K562 (cell line): ENCODE measurements around the gene IL1B. TPM values are rescaled to one million over a fixed set of nuclear protein-coding genes. Genes with fewer than 3 reads are reported as not detected.

Source experiments
- ATAC-seq: fragments of 200-7000 bp; cut with Tn5 transposase; 3 replicates; pipeline ENCODE4 v1.9.1; 2020; ENCODE audit warnings: moderate library complexity
- BruUV-seq: library from RNA; stranded (reverse); fragments of 400-500 nt; replicated peaks from 2 replicates; lab custom pipeline; 2021; lab: Mats Ljungman, UMichigan
- CTCF ChIA-PET: fragments of 300-600 bp; formaldehyde crosslinking; extraction: SDS; loops from one replicate; lab custom pipeline; 2021; ENCODE audit warnings: low intra/inter-chr PET ratio; lab: Yijun Ruan, JAX
- POLR2A ChIA-PET: fragments of 300-600, 350-650 bp; sonication (Branson Sonifier 250); formaldehyde crosslinking; extraction: SDS; loops from one replicate; lab custom pipeline; 2021; ENCODE audit warnings: antibody characterized with exemption, inconsistent platforms; lab: Yijun Ruan, JAX
- DNase-seq, 4 experiments: peaks; one replicate each; pipeline versions ENCODE4 v3.0.0 to v3.0.0-alpha.2; 2011 to 2018; ENCODE audit warnings: low spot score in 3 of 4, mixed read lengths in 3 of 4; ENCODE audit errors: extremely low read depth in 1 of 4
- FAIRE-seq: peaks from 2 replicates; lab custom pipeline; 2011; peaks lifted over from hg19 to GRCh38; lab: Jason Lieb, UNC
- H2AFZ ChIP-seq: 2 replicates; pipeline ENCODE4 v1.6.0; 2011; ENCODE audit warnings: low read depth, low read length, control low read depth, inconsistent platforms
- H3K27ac ChIP-seq: fragments of 200-600 bp; 3 replicates; pipeline ENCODE4 v1.8.0; 2011; ENCODE audit warnings: low read depth, mild to moderate bottlenecking, control low read depth, inconsistent platforms, low read length, moderate library complexity, mixed read lengths; ENCODE audit errors: extremely low read depth
- H3K27me3 ChIP-seq, 2 experiments: fragments of 300-600 bp in 1 of 2; 2 replicates in 1 of 2; 3 replicates in 1 of 2; pipeline versions ENCODE4 v1.6.0 to v1.8.0; 2011; ENCODE audit warnings: inconsistent platforms in 2 of 2, low read length in 2 of 2, mild to moderate bottlenecking in 1 of 2, mixed read lengths in 1 of 2, moderate library complexity in 1 of 2; ENCODE audit not compliant: control insufficient read depth in 2 of 2, insufficient read depth in 2 of 2
- H3K36me3 ChIP-seq: fragments of 300-600 bp; 3 replicates; pipeline ENCODE4 v1.8.0; 2011; ENCODE audit warnings: mild to moderate bottlenecking, low read length, inconsistent platforms; ENCODE audit not compliant: control insufficient read depth, insufficient read depth
- H3K4me1 ChIP-seq, 2 experiments: fragments of 200-600 bp in 1 of 2; replicated peaks in 1 of 2; 2 replicates in 1 of 2; 3 replicates in 1 of 2; pipeline versions ENCODE4 v1.5.1 to v1.8.0; 2011; ENCODE audit warnings: inconsistent platforms in 2 of 2, low read length in 2 of 2, mild to moderate bottlenecking in 1 of 2, mixed read lengths in 1 of 2, moderate library complexity in 1 of 2; ENCODE audit not compliant: control insufficient read depth in 2 of 2, insufficient read depth in 2 of 2
- H3K4me2 ChIP-seq: 2 replicates; pipeline ENCODE4 v1.6.1; 2011; ENCODE audit warnings: low read length, control low read depth, inconsistent platforms, mixed read lengths; ENCODE audit not compliant: insufficient read depth
- H3K4me3 ChIP-seq: fragments of 200-600 bp; sonication (generic), shearing (Covaris generic); 2 replicates; pipeline ENCODE4 v1.5.1; 2016; ENCODE audit warnings: control low read depth, inconsistent platforms
- H3K79me2 ChIP-seq: fragments of 200-600 bp; 3 replicates; pipeline ENCODE4 v1.8.0; 2011; ENCODE audit warnings: low read length, inconsistent platforms; ENCODE audit not compliant: control insufficient read depth, insufficient read depth
- H3K9ac ChIP-seq, 2 experiments: 2 replicates each; pipeline versions ENCODE4 v1.6.0 to v1.6.1; 2011; ENCODE audit warnings: low read depth in 2 of 2, low read length in 2 of 2, control low read depth in 1 of 2, inconsistent platforms in 1 of 2, mild to moderate bottlenecking in 1 of 2, mixed read lengths in 1 of 2; ENCODE audit not compliant: insufficient read depth in 1 of 2
- H3K9me1 ChIP-seq: one replicate; pipeline ENCODE4 v1.6.0; 2011; ENCODE audit warnings: inconsistent platforms, mild to moderate bottlenecking, low read length, moderate library complexity; ENCODE audit not compliant: control insufficient read depth, insufficient read depth
- H3K9me3 ChIP-seq: replicated peaks from 2 replicates; pipeline ENCODE4 v1.5.1; 2011; ENCODE audit warnings: low read depth, low read length, inconsistent platforms; ENCODE audit not compliant: control insufficient read depth, insufficient read depth
- H4K20me1 ChIP-seq: replicated peaks from 2 replicates; pipeline ENCODE4 v1.6.1; 2011; ENCODE audit warnings: low read length, inconsistent platforms, mixed read lengths; ENCODE audit not compliant: control insufficient read depth, insufficient read depth
- GATAD2B ChIP-seq: fragments of 450-650 bp; IDR thresholded peaks from 2 replicates; pipeline ENCODE4 v1.6.1; 2017; ENCODE audit warnings: mild to moderate bottlenecking, borderline replicate concordance
- SPI1 ChIP-seq: IDR thresholded peaks from 2 replicates; pipeline ENCODE4 v1.6.1; 2011; ENCODE audit warnings: low read depth, low read length, control low read depth, borderline replicate concordance
- THRB ChIP-seq: fragments of 450-650 bp; formaldehyde crosslinking; conservative IDR thresholded peaks from 2 replicates; pipeline ENCODE4 v1.4.0; 2022; ENCODE audit warnings: mild to moderate bottlenecking, missing genetic modification characterization
- ZNF444 ChIP-seq: fragments of 250-450 bp; sonication (Bioruptor Pico); IDR thresholded peaks from 2 replicates; pipeline ENCODE4 v1.4.0; 2020; ENCODE audit warnings: mild to moderate bottlenecking, moderate library complexity
- WGBS: fragments of 100-300 bp; shearing (Covaris generic); methylation state at CpG from one replicate; pipeline ENCODE4 v1.1.6; 2016; ENCODE audit warnings: low coverage, mixed read lengths; ENCODE audit not compliant: insufficient coverage; ENCODE audit errors: missing lambda C conversion rate; 5-methylcytosine and 5-hydroxymethylcytosine counted together
- in situ Hi-C: fragments of 300-500 bp; cut with MboI; formaldehyde crosslinking; loops from 4 replicates; pipeline ENCODE4 v1.15.0; 2018; ENCODE audit warnings: inconsistent platforms, mixed read lengths
- intact Hi-C: fragments of 100-400 bp; cut with micrococcal nuclease; formaldehyde crosslinking; loops from 2 replicates; pipeline ENCODE4 v1.14.2; 2022
- polyA plus RNA-seq, 8 experiments: library from polyadenylated mRNA; depleted of rRNA in 4 of 8; stranded (reverse) in 5 of 8; unstranded in 3 of 8; fragments of >200 nt; fragmentation: Nextera tagmentation in 2 of 8; fragmentation: Illumina TruSeq in 1 of 8; extraction: Ambion mirVana in 2 of 8; extraction: Trizol in 1 of 8; gene quantifications; 2 replicates each; pipeline versions ENCODE4 v1.2.1 to v1.2.3, GENCODE V29; 2011 to 2014; ENCODE audit warnings: inconsistent platforms in 1 of 8, missing spikeins in 1 of 8
- total RNA-seq, 7 experiments: library from RNA; depleted of rRNA in 6 of 7; stranded (reverse); fragments of >200 nt in 6 of 7; fragmentation: Illumina TruSeq in 2 of 7; extraction: Trizol in 2 of 7; gene quantifications; 2 replicates each; pipeline versions ENCODE4 v1.2.1 to v1.2.3, GENCODE V29; 2011 to 2021; ENCODE audit warnings: low replicate concordance in 1 of 7

IL1B gene
- total and polyA plus RNA-seq, 9 of the 15 experiments (the other 6 are each of a cell fraction or from before 2014, with no cell fraction given), result 0.29 TPM; not detected in 8

DNA sequence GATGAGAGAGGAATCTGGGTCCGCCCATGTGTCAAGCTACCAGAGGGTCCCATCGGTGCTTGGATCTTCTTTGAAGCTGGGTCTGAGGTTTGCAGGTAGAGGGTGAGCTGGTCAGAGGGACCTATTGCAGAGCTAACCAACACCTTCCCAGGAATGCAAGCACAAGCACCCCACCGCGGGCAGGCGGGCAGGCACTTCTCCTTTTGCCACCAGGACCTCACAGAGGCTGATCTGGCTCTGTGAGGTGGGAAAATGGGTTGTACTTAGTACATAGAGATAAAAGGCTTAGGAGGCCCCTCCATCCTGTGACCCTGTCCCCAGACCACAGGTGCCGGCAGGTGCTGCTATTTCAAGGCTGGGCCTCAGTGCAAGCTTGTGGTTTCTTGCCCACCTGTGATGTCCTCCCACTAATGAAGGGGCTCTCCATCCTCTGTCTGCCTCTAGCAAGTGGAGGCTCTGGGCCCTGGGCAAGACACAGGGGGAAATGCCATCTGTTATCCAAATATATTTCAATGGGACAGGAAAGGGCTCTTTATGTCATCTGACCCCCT, 43.0 kb upstream of the IL1B start:
- no peak for DNase-seq
- no peak for FAIRE-seq
- no TSS peak for BruUV-seq
- no peaks in the 10 kb centered on the region for H3K9me1 ChIP-seq
- peaks cover 0 to 9% of the 10 kb centered on the region in 2 experiments; a peak in 3 of 5 replicates for H3K4me1 ChIP-seq
- no peak for TF ChIP-seq GATAD2B
- TF ChIP-seq ZNF444 (CRISPR knock-in tag), result no peak
- TF ChIP-seq THRB (CRISPR knock-in tag), result no peak
- peak; percentile 50; the same call in 1 of the 2 replicates for TF ChIP-seq SPI1
- CTCF ChIA-PET, result no interaction called here
- H3K4me3 ChIP-seq, result no peak overlapping the region
- no peak overlapping the region for H3K4me2 ChIP-seq
- no peak for ATAC-seq
- H3K9me3 ChIP-seq, result no peaks in the 10 kb centered on the region
- no peaks in the 10 kb centered on the region for H3K79me2 ChIP-seq
- no peak overlapping the region for H3K9ac ChIP-seq
- H3K36me3 ChIP-seq, result no peaks in the 10 kb centered on the region
- H2AFZ ChIP-seq, result no peak overlapping the region
- peaks cover 0 to 14% of the 10 kb centered on the region in 2 experiments; a peak in 1 of 5 replicates for H3K27me3 ChIP-seq
- in situ Hi-C loops (loop anchor here (5.0 to 25.0 kb wide), 2 partner anchors 127 to 267 kb away; no protein-coding TSS in a partner anchor), intact Hi-C loops (loop anchor here (5.0 kb wide), 1 partner anchor 277 kb away; no protein-coding TSS in a partner anchor)
- POLR2A ChIA-PET, result interaction anchor here (0.6 kb wide), 1 partner anchor 94 kb away, joined by 3 read pairs; no protein-coding TSS in a partner anchor
- H3K27ac ChIP-seq, result no peak overlapping the region
- H4K20me1 ChIP-seq, result no peaks in the 10 kb centered on the region
- 38% methylated on average over 6 of the region's 6 CpGs for WGBS
